Stomach (tissue), 9 donors: ENCODE results near the gene PRSS53. TPM values are rescaled to one million over a fixed set of nuclear protein-coding genes. Genes with fewer than 3 reads are reported as not detected.

Experiments used
- DNase-seq, 2 donors: peaks; one replicate each; pipeline versions ENCODE4 v3.0.0 to v3.0.0-alpha.2; 2013 to 2019
- H3K27ac ChIP-seq, 5 donors: fragments of 200-600 bp in 4 of 5; sonication (generic) in 4 of 5; one replicate each; pipeline ENCODE4 v1.5.1; 2013 to 2019; ENCODE audit warnings: mild to moderate bottlenecking in 1 of 5, moderate library complexity in 1 of 5
- H3K27me3 ChIP-seq, 3 donors: fragments of 200-600 bp; sonication (generic); one replicate each; pipeline ENCODE4 v1.5.1; 2017 to 2019; ENCODE audit warnings: mixed run types in 1 of 3
- H3K36me3 ChIP-seq, 4 donors: fragments of 200-600 bp; sonication (generic); 1 replicate in 3 of 4; 2 replicates in 1 of 4; pipeline ENCODE4 v1.5.1; 2016 to 2019
- H3K4me1 ChIP-seq, 4 donors: fragments of 200-600 bp; sonication (generic); one replicate each; pipeline ENCODE4 v1.5.1; 2016 to 2019
- H3K4me3 ChIP-seq, 4 donors: fragments of 200-600 bp; sonication (generic) in 3 of 4; one replicate each; pipeline ENCODE4 v1.5.1; 2016 to 2019; ENCODE audit warnings: mild to moderate bottlenecking in 1 of 4
- H3K9me3 ChIP-seq, 4 donors: fragments of 200-600 bp; sonication (generic); one replicate each; pipeline ENCODE4 v1.5.1; 2016 to 2019
- CTCF ChIP-seq, 7 experiments: fragments of 450-650 bp in 4 of 7; fragments of 200-600 bp in 3 of 7; sonication (generic) in 3 of 7; IDR thresholded peaks; one replicate each; pipeline ENCODE4 v1.5.1; 2016 to 2019; ENCODE audit warnings: antibody characterized with exemption in 7 of 7, control low read depth in 2 of 7, mild to moderate bottlenecking in 1 of 7
- EP300 ChIP-seq: sonication (generic); formaldehyde crosslinking; IDR thresholded peaks from one replicate; pipeline ENCODE4 v1.6.1; 2017; ENCODE audit warnings: antibody characterized with exemption
- POLR2A ChIP-seq, 4 donors: fragments of 450-650 bp; IDR thresholded peaks; one replicate each; pipeline ENCODE4 v1.6.1; 2016; ENCODE audit warnings: antibody characterized with exemption in 4 of 4, control low read depth in 2 of 4, mild to moderate bottlenecking in 1 of 4, moderate library complexity in 1 of 4
- POLR2AphosphoS5 ChIP-seq, 3 donors: sonication (generic); formaldehyde crosslinking; IDR thresholded peaks; one replicate each; pipeline ENCODE4 v1.6.1; 2016; ENCODE audit warnings: antibody characterized with exemption in 3 of 3
- WGBS, 5 donors: extraction: QIAGEN DNeasy Blood & Tissue Kit in 3 of 5; methylation state at CpG; one replicate each; pipeline versions ENCODE4 v1.1.5 to v1.1.7; 2013 to 2018; 5-methylcytosine and 5-hydroxymethylcytosine counted together
- intact Hi-C: fragments of 100-400 bp; cut with DNase I; formaldehyde crosslinking; loops from one replicate; pipeline ENCODE4 v1.15.1; 2023; ENCODE audit warnings: low total_unique reads
- polyA plus RNA-seq, 3 donors: library from polyadenylated mRNA; stranded (reverse); fragments of 200-250 nt; gene quantifications; one replicate each; pipeline ENCODE4 v1.2.3, GENCODE V29; 2013
- total RNA-seq, 5 donors: library from RNA; depleted of rRNA; stranded (reverse); fragments of >200 nt; gene quantifications; one replicate each; pipeline versions ENCODE4 v1.1.0 to v1.2.3, GENCODE V29; 2014 to 2016
- donor health status: healthy with polysubstance abuse.
- donor health status: Bipolar disorder and iron deficiency.
- donor health status: healthy.

PRSS53 gene
- total and polyA plus RNA-seq, 8 donors, result 0.46 to 5.3 (median 1.3) TPM; not detected in 1

- peak in 1 of 2 donors; percentile 3 for DNase-seq
- TF ChIP-seq POLR2AphosphoS5 (IDR thresholded peaks at IDR 0.05) (no peak), POLR2A (IDR thresholded peaks at IDR 0.05) (no peak), EP300 (no peak), CTCF (IDR thresholded peaks at IDR 0.05) (no peak)
- peaks cover 10 to 40% (median 14%) of the 10 kb centered on the region in 4 donors for H3K4me1 ChIP-seq
- H3K36me3 ChIP-seq, result peaks cover 19 to 48% (median 39%) of the 10 kb centered on the region in 4 donors
- H3K27me3 ChIP-seq, result no peaks in the 10 kb centered on the region
- H3K4me3 ChIP-seq, result peak overlapping the region in 1 of 4 donors; percentile 3
- intact Hi-C loops, result no loop called here
- H3K27ac ChIP-seq, result peak overlapping the region in 4 of 5 donors; percentile 43 to 74 (median 56)
- no peaks in the 10 kb centered on the region for H3K9me3 ChIP-seq
- 87 to 94% (median 91%) methylated on average over 25 to 56 of the region's 56 CpGs for WGBS, 5 donors
Observed at GRCh38 chr16:31063843-31064611, 24.7 kb downstream of the PRSS53 start.

GRCh38 chr16:31063495-31063842 is 25.3 kb downstream of the PRSS53 start:
- Histone ChIP-seq H3K9me3 (no peaks in the 10 kb centered on the region), H3K36me3 (peaks cover 19 to 52% (median 40%) of the 10 kb centered on the region in 4 donors), H3K27ac (peak overlapping the region in 2 of 5 donors; percentile 54 to 59), H3K4me1 (peaks cover 10 to 40% (median 14%) of the 10 kb centered on the region in 4 donors), H3K27me3 (no peaks in the 10 kb centered on the region), H3K4me3 (no peak overlapping the region)
- intact Hi-C loops, result no loop called here
- DNase-seq, result no peak
- TF ChIP-seq EP300 (no peak), POLR2A (IDR thresholded peaks at IDR 0.05) (no peak), POLR2AphosphoS5 (IDR thresholded peaks at IDR 0.05) (no peak), CTCF (IDR thresholded peaks at IDR 0.05) (no peak)
- 94 to 96% (median 95%) methylated on average over 9 of the region's 9 CpGs for whole genome bisulfite sequencing, 5 donors

- Histone ChIP-seq H3K27me3 (no peaks in the 10 kb centered on the region), H3K36me3 (peaks cover 19 to 59% (median 42%) of the 10 kb centered on the region in 4 donors), H3K27ac (no peak overlapping the region), H3K4me1 (peaks cover 10 to 40% (median 14%) of the 10 kb centered on the region in 4 donors), H3K4me3 (no peak overlapping the region), H3K9me3 (no peaks in the 10 kb centered on the region)
- DNase-seq, result no peak
- WGBS, 5 donors, result 96 to 98% (median 97%) methylated on average over 37 to 54 of the region's 54 CpGs
- TF ChIP-seq EP300 (no peak), CTCF (IDR thresholded peaks at IDR 0.05) (no peak), POLR2AphosphoS5 (IDR thresholded peaks at IDR 0.05) (no peak), POLR2A (IDR thresholded peaks at IDR 0.05) (no peak)
- intact Hi-C loops, result no loop called here
Observed at GRCh38 chr16:31061813-31062440, 26.8 kb downstream of the PRSS53 start.

- no peak for DNase-seq
- TF ChIP-seq CTCF (IDR thresholded peaks at IDR 0.05) (no peak), POLR2AphosphoS5 (IDR thresholded peaks at IDR 0.05) (no peak), EP300 (no peak), POLR2A (IDR thresholded peaks at IDR 0.05) (no peak)
- Histone ChIP-seq H3K4me3 (no peak overlapping the region), H3K27me3 (no peaks in the 10 kb centered on the region), H3K36me3 (peaks cover 19 to 59% (median 42%) of the 10 kb centered on the region in 4 donors), H3K9me3 (no peaks in the 10 kb centered on the region), H3K27ac (no peak overlapping the region), H3K4me1 (peaks cover 10 to 39% (median 14%) of the 10 kb centered on the region in 4 donors)
- intact Hi-C loops, result no loop called here
- 94 to 97% (median 95%) methylated on average over 34 to 42 of the region's 42 CpGs for WGBS, 5 donors
Observed at GRCh38 chr16:31061126-31061812, 27.5 kb downstream of the PRSS53 start.
